ENCODE results near the gene CMPK2.

GRCh38 chr2:6820903-6821584 is 44.7 kb downstream of the CMPK2 start:
- TF ChIP-seq, protein P1, sequence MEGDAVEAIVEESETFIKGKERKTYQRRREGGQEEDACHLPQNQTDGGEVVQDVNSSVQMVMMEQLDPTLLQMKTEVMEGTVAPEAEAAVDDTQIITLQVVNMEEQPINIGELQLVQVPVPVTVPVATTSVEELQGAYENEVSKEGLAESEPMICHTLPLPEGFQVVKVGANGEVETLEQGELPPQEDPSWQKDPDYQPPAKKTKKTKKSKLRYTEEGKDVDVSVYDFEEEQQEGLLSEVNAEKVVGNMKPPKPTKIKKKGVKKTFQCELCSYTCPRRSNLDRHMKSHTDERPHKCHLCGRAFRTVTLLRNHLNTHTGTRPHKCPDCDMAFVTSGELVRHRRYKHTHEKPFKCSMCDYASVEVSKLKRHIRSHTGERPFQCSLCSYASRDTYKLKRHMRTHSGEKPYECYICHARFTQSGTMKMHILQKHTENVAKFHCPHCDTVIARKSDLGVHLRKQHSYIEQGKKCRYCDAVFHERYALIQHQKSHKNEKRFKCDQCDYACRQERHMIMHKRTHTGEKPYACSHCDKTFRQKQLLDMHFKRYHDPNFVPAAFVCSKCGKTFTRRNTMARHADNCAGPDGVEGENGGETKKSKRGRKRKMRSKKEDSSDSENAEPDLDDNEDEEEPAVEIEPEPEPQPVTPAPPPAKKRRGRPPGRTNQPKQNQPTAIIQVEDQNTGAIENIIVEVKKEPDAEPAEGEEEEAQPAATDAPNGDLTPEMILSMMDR (conservative IDR thresholded peaks at IDR 0.05 in 1 of 2, IDR thresholded peaks at IDR 0.05 in 1 of 2; ENCODE audit: extremely low read depth in 1 of 2, insufficient read depth in 1 of 2, low read depth in 1 of 2, low read length in 2 of 2): no peak
- TF ChIP-seq EZH2 (IDR thresholded peaks at IDR 0.05; ENCODE audit: borderline replicate concordance, low read length): no peak

Data from mammary epithelial cell (primary cell).